Transverse colon (tissue), 4 donors: ENCODE results near the gene P2RX2. TPM values are rescaled to one million over a fixed set of nuclear protein-coding genes. Genes with fewer than 3 reads are reported as not detected.
A peak's percentile ranks its signal among the peaks of the same experiment; 100 is the strongest.

Experiments used
- DNase-seq: peaks from one replicate; pipeline ENCODE4 v3.0.0-alpha.2; 2019
- H3K27ac ChIP-seq, 4 donors: fragments of 200-600 bp; sonication (generic); 2 replicates each; pipeline ENCODE4 v1.5.1; 2016 to 2018; ENCODE audit warnings: inconsistent platforms in 4 of 4
- H3K27me3 ChIP-seq: fragments of 200-600 bp; sonication (generic); 2 replicates; pipeline ENCODE4 v1.5.1; 2017; ENCODE audit warnings: inconsistent platforms
- H3K36me3 ChIP-seq, 4 donors: fragments of 200-600 bp; sonication (generic); 2 replicates each; pipeline ENCODE4 v1.5.1; 2017 to 2019; ENCODE audit warnings: inconsistent platforms in 4 of 4
- H3K4me1 ChIP-seq, 4 donors: fragments of 200-600 bp; sonication (generic); 2 replicates each; pipeline ENCODE4 v1.5.1; 2017 to 2020; ENCODE audit warnings: inconsistent platforms in 4 of 4
- H3K4me3 ChIP-seq, 4 donors: fragments of 200-600 bp; sonication (generic); 1 replicate in 1 of 4; 2 replicates in 3 of 4; pipeline versions ENCODE4 v1.5.1 to v1.6.1; 2017 to 2019; ENCODE audit warnings: inconsistent platforms in 4 of 4
- H3K9me3 ChIP-seq, 2 donors: fragments of 200-600 bp; sonication (generic); 2 replicates each; pipeline ENCODE4 v1.5.1; 2017 to 2019; ENCODE audit warnings: inconsistent platforms in 2 of 2
- CTCF ChIP-seq, 5 experiments: fragments of 200-600 bp in 3 of 5; fragments of 450-650 bp in 2 of 5; sonication (generic) in 3 of 5; IDR thresholded peaks; 1 replicate in 2 of 5; 2 replicates in 3 of 5; pipeline ENCODE4 v1.5.1; 2016 to 2017; ENCODE audit warnings: antibody characterized with exemption in 5 of 5, inconsistent platforms in 3 of 5, mild to moderate bottlenecking in 2 of 5, moderate library complexity in 1 of 5
- EP300 ChIP-seq: sonication (generic); formaldehyde crosslinking; IDR thresholded peaks from one replicate; pipeline ENCODE4 v1.6.1; 2017; ENCODE audit warnings: antibody characterized with exemption, low read depth
- POLR2A ChIP-seq: fragments of 450-650 bp; IDR thresholded peaks from one replicate; pipeline ENCODE4 v1.6.1; 2016; ENCODE audit warnings: antibody characterized with exemption, mild to moderate bottlenecking, moderate library complexity
- POLR2AphosphoS5 ChIP-seq, 3 donors: sonication (generic); formaldehyde crosslinking; IDR thresholded peaks; one replicate each; pipeline ENCODE4 v1.6.1; 2016; ENCODE audit warnings: antibody characterized with exemption in 3 of 3
- WGBS, 2 donors: methylation state at CpG; one replicate each; pipeline ENCODE4 v1.1.5; 2018; ENCODE audit warnings: low coverage in 1 of 2; 5-methylcytosine and 5-hydroxymethylcytosine counted together
- in situ Hi-C, 4 donors: fragments of 200-750 bp; cut with MboI; loops; one replicate each; pipeline versions ENCODE4 v1.15.0 to v1.15.1; 2017; ENCODE audit warnings: low sequenced_read_pairs in 3 of 4, low pct_ligation_motif_present in 1 of 4, low pct_unique_long_range_greater_than_20kb in 1 of 4
- intact Hi-C: fragments of 100-400 bp; cut with DNase I; formaldehyde crosslinking; loops from one replicate; pipeline ENCODE4 v1.15.1; 2023; ENCODE audit warnings: low total_unique reads
- total RNA-seq, 4 donors: library from RNA; depleted of rRNA; stranded (reverse); fragments of >200 nt; gene quantifications; one replicate each; pipeline ENCODE4 v1.1.0, GENCODE V29; 2016

Gene P2RX2
- total RNA-seq, 4 donors from 2014 or later, result 0.96 to 2.1 TPM; not detected in 2

- 60 to 65% methylated on average over 1 to 12 of the region's 17 CpGs for WGBS, 2 donors
- intact Hi-C loops, result no loop called here
These were observed 37.1 kb upstream of the P2RX2 start for GRCh38 chr12:132581348-132582057.

GRCh38 chr12:132582058-132582420, 36.5 kb upstream of the P2RX2 start:
- Histone ChIP-seq H3K4me1 (no peaks in the 10 kb centered on the region), H3K4me3 (peak overlapping the region in 1 of 4 donors; percentile 29), H3K9me3 (no peaks in the 10 kb centered on the region), H3K27me3 (no peaks in the 10 kb centered on the region), H3K27ac (peak overlapping the region in 1 of 4 donors; percentile 25), H3K36me3 (no peaks in the 10 kb centered on the region)
- DNase-seq, result no peak
- no peak for TF ChIP-seq POLR2AphosphoS5 (IDR thresholded peaks at IDR 0.05)
- no peak for TF ChIP-seq EP300
- in situ Hi-C loops, result no loop called here
- WGBS, 2 donors, result 85% methylated on average over 22 of the region's 24 CpGs; no CpG with 5 or more reads in 1 of the 2 donors
- intact Hi-C loops, result no loop called here

More at GRCh38 chr12:132581348-132582057, 37.1 kb upstream of the P2RX2 start:
- TF ChIP-seq POLR2AphosphoS5 (IDR thresholded peaks at IDR 0.05) (no peak), CTCF (IDR thresholded peaks at IDR 0.05) (no peak), POLR2A (no peak), EP300 (no peak)
- Histone ChIP-seq H3K9me3 (no peaks in the 10 kb centered on the region), H3K27ac (no peak overlapping the region), H3K4me1 (no peaks in the 10 kb centered on the region), H3K27me3 (no peaks in the 10 kb centered on the region), H3K4me3 (no peak overlapping the region), H3K36me3 (no peaks in the 10 kb centered on the region)
- no peak for DNase-seq
- in situ Hi-C loops, result no loop called here

GRCh38 chr12:132582582-132583410, 35.8 kb upstream of the P2RX2 start:
- intact Hi-C loops, result no loop called here
- peak overlapping the region in 2 of 4 donors; percentile 12 to 29 for H3K4me3 ChIP-seq
- no peaks in the 10 kb centered on the region for H3K9me3 ChIP-seq
- no peaks in the 10 kb centered on the region for H3K36me3 ChIP-seq
- no peaks in the 10 kb centered on the region for H3K27me3 ChIP-seq
- in situ Hi-C loops, result no loop called here
- no peak for DNase-seq
- peak overlapping the region in 1 of 4 donors; percentile 25 for H3K27ac ChIP-seq
- TF ChIP-seq EP300 (no peak), CTCF (IDR thresholded peaks at IDR 0.05) (no peak), POLR2A (no peak), POLR2AphosphoS5 (IDR thresholded peaks at IDR 0.05) (no peak)
- WGBS, 2 donors, result 93% methylated on average over 88 of the region's 89 CpGs; no CpG with 5 or more reads in 1 of the 2 donors
- no peaks in the 10 kb centered on the region for H3K4me1 ChIP-seq

GRCh38 chr12:132583411-132583710, 35.2 kb upstream of the P2RX2 start:
- Histone ChIP-seq H3K9me3 (no peaks in the 10 kb centered on the region), H3K36me3 (no peaks in the 10 kb centered on the region), H3K27ac (no peak overlapping the region), H3K4me1 (no peaks in the 10 kb centered on the region), H3K4me3 (no peak overlapping the region), H3K27me3 (no peaks in the 10 kb centered on the region)
- in situ Hi-C loops (no loop called here), intact Hi-C loops (no loop called here)
- DNase-seq, result no peak
- 74% methylated on average over 28 of the region's 50 CpGs; no CpG with 5 or more reads in 1 of the 2 donors for WGBS, 2 donors
- TF ChIP-seq CTCF (IDR thresholded peaks at IDR 0.05), result no peak
- no peak for TF ChIP-seq EP300
- TF ChIP-seq POLR2A, result no peak
- TF ChIP-seq POLR2AphosphoS5 (IDR thresholded peaks at IDR 0.05), result no peak
